Measurements from ENCODE around the gene CADM4.

- TF ChIP-seq POLR2A (IDR thresholded peaks at IDR 0.05), result no peak
- TF ChIP-seq, protein P1, sequence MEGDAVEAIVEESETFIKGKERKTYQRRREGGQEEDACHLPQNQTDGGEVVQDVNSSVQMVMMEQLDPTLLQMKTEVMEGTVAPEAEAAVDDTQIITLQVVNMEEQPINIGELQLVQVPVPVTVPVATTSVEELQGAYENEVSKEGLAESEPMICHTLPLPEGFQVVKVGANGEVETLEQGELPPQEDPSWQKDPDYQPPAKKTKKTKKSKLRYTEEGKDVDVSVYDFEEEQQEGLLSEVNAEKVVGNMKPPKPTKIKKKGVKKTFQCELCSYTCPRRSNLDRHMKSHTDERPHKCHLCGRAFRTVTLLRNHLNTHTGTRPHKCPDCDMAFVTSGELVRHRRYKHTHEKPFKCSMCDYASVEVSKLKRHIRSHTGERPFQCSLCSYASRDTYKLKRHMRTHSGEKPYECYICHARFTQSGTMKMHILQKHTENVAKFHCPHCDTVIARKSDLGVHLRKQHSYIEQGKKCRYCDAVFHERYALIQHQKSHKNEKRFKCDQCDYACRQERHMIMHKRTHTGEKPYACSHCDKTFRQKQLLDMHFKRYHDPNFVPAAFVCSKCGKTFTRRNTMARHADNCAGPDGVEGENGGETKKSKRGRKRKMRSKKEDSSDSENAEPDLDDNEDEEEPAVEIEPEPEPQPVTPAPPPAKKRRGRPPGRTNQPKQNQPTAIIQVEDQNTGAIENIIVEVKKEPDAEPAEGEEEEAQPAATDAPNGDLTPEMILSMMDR (IDR thresholded peaks at IDR 0.05), result no peak
Measured at GRCh38 chr19:43639519-43640423, at the start of gene CADM4.

Measured in thyroid gland (tissue), 4 donors.